ENCODE measurements around the gene NNT.

The NNT gene

DNA sequence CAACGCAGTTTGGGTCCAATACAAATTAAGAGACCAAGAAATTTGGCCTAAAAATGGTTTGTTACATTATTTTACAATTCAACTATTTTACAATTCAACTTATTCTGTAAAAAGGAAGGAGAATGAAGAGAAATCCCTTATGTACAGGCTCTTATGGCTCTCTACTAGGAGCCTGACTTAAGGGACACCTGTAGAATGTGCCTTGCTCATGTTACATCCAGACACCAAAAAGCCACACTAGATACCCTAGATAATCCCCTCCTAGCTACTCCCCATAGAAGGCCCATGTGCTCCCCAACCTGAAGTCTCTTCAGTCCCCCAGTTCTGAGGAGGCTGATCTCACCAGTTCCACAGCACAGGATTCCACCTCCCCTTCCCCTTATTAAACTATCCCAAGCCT lies 14.1 kb upstream of the NNT start:
- H3K9ac ChIP-seq (ENCODE audit: low read depth, low read length, poor library complexity, severe bottlenecking), result no peak overlapping the region
- no peaks in the 10 kb centered on the region for H3K4me1 ChIP-seq (ENCODE audit: insufficient read depth, low read length, poor library complexity, severe bottlenecking)
- H4K20me1 ChIP-seq (ENCODE audit: insufficient read depth, low read length, poor library complexity, severe bottlenecking), result no peaks in the 10 kb centered on the region
- H3K36me3 ChIP-seq (ENCODE audit: insufficient read depth, low read length), result no peaks in the 10 kb centered on the region
- no peaks in the 10 kb centered on the region for H3K9me3 ChIP-seq (ENCODE audit: insufficient read depth, low read depth, low read length)
- H3K9me2 ChIP-seq (replicated peaks; ENCODE audit: low read depth, low read length), result no peaks in the 10 kb centered on the region
- no peaks in the 10 kb centered on the region for H3K79me2 ChIP-seq (ENCODE audit: insufficient read depth, low read length)
- H3K4me3 ChIP-seq (ENCODE audit: low read length, poor library complexity, severe bottlenecking), result no peak overlapping the region
- no peaks in the 10 kb centered on the region for H3F3A ChIP-seq (ENCODE audit: low read depth)
- TF ChIP-seq, protein P1, sequence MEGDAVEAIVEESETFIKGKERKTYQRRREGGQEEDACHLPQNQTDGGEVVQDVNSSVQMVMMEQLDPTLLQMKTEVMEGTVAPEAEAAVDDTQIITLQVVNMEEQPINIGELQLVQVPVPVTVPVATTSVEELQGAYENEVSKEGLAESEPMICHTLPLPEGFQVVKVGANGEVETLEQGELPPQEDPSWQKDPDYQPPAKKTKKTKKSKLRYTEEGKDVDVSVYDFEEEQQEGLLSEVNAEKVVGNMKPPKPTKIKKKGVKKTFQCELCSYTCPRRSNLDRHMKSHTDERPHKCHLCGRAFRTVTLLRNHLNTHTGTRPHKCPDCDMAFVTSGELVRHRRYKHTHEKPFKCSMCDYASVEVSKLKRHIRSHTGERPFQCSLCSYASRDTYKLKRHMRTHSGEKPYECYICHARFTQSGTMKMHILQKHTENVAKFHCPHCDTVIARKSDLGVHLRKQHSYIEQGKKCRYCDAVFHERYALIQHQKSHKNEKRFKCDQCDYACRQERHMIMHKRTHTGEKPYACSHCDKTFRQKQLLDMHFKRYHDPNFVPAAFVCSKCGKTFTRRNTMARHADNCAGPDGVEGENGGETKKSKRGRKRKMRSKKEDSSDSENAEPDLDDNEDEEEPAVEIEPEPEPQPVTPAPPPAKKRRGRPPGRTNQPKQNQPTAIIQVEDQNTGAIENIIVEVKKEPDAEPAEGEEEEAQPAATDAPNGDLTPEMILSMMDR (conservative IDR thresholded peaks at IDR 0.05; ENCODE audit: low read length), result no peak
- no peak for TF ChIP-seq EZH2phosphoT487 (IDR thresholded peaks at IDR 0.05; ENCODE audit: borderline replicate concordance)
- H3K27me3 ChIP-seq (ENCODE audit: insufficient read depth, low read length, poor library complexity, severe bottlenecking), result no peaks in the 10 kb centered on the region
- no peak overlapping the region for H3K4me2 ChIP-seq (ENCODE audit: low read depth, low read length, poor library complexity, severe bottlenecking)
- no peak overlapping the region for H2AFZ ChIP-seq (ENCODE audit: low read length)

DNA sequence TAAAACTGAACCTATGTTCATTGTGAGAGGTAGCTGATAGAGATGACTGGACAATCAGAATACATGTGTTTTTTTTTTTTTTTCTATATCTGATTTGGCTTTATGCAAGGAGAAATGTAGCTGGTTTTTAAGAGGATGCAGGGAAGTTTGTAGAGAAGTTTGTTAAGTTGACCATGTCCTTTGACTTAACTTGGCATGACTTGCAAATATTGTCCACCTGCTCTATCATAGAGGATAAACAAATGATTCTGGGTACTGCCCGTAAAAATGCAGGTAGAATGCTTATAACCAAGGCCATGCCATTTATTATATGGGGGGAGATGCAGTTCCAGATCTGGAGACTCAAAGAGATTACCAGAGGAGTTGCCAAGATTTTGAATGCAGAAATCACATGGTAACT lies 13.7 kb upstream of the NNT start:
- no peaks in the 10 kb centered on the region for H3K9me2 ChIP-seq (replicated peaks; ENCODE audit: low read depth, low read length)
- no peaks in the 10 kb centered on the region for H3K9me3 ChIP-seq (ENCODE audit: insufficient read depth, low read depth, low read length)
- no peak for TF ChIP-seq EZH2phosphoT487 (IDR thresholded peaks at IDR 0.05; ENCODE audit: borderline replicate concordance)
- TF ChIP-seq, protein P1 (conservative IDR thresholded peaks at IDR 0.05; ENCODE audit: low read length), result no peak
- H3K36me3 ChIP-seq (ENCODE audit: insufficient read depth, low read length), result no peaks in the 10 kb centered on the region
- H3K4me2 ChIP-seq (ENCODE audit: low read depth, low read length, poor library complexity, severe bottlenecking), result no peak overlapping the region
- no peaks in the 10 kb centered on the region for H3K27me3 ChIP-seq (ENCODE audit: insufficient read depth, low read length, poor library complexity, severe bottlenecking)
- H2AFZ ChIP-seq (ENCODE audit: low read length), result no peak overlapping the region
- no peaks in the 10 kb centered on the region for H4K20me1 ChIP-seq (ENCODE audit: insufficient read depth, low read length, poor library complexity, severe bottlenecking)
- no peaks in the 10 kb centered on the region for H3K79me2 ChIP-seq (ENCODE audit: insufficient read depth, low read length)
- no peak overlapping the region for H3K4me3 ChIP-seq (ENCODE audit: low read length, poor library complexity, severe bottlenecking)
- H3F3A ChIP-seq (ENCODE audit: low read depth), result no peaks in the 10 kb centered on the region
- H3K4me1 ChIP-seq (ENCODE audit: insufficient read depth, low read length, poor library complexity, severe bottlenecking), result no peaks in the 10 kb centered on the region
- H3K9ac ChIP-seq (ENCODE audit: low read depth, low read length, poor library complexity, severe bottlenecking), result no peak overlapping the region

DNA sequence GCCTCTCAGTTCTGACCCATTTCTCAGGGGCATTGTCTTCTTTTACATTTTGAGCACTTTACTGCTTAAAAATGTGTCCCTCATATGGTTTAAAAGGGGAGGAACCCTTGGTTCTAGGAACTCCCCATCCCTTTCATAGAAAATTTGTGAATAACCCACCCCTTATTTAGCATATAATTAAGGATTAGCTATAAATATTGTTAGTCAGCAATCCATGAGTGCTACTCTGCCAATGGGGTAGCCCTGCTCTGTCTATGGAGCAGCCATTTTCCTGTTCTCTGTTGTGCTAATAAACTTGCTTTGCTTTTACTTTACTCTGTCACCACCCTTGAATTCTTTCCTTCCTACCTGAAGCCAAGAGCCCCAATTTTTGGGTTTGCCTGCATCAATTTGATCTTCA lies 12.3 kb upstream of the NNT start:
- Histone ChIP-seq H4K20me1 (ENCODE audit: insufficient read depth, low read length, poor library complexity, severe bottlenecking) (no peaks in the 10 kb centered on the region), H2AFZ (ENCODE audit: low read length) (no peak overlapping the region), H3K4me1 (ENCODE audit: insufficient read depth, low read length, poor library complexity, severe bottlenecking) (no peaks in the 10 kb centered on the region), H3K9me3 (ENCODE audit: insufficient read depth, low read depth, low read length) (no peaks in the 10 kb centered on the region), H3K9ac (ENCODE audit: low read depth, low read length, poor library complexity, severe bottlenecking) (no peak overlapping the region), H3F3A (ENCODE audit: low read depth) (no peaks in the 10 kb centered on the region), H3K27me3 (ENCODE audit: insufficient read depth, low read length, poor library complexity, severe bottlenecking) (no peaks in the 10 kb centered on the region), H3K9me2 (replicated peaks; ENCODE audit: low read depth, low read length) (no peaks in the 10 kb centered on the region), H3K4me2 (ENCODE audit: low read depth, low read length, poor library complexity, severe bottlenecking) (no peak overlapping the region), H3K79me2 (ENCODE audit: insufficient read depth, low read length) (no peaks in the 10 kb centered on the region), H3K36me3 (ENCODE audit: insufficient read depth, low read length) (no peaks in the 10 kb centered on the region), H3K4me3 (ENCODE audit: low read length, poor library complexity, severe bottlenecking) (no peak overlapping the region)
- no peak for TF ChIP-seq EZH2phosphoT487 (IDR thresholded peaks at IDR 0.05; ENCODE audit: borderline replicate concordance)
- TF ChIP-seq, protein P1 (conservative IDR thresholded peaks at IDR 0.05; ENCODE audit: low read length), result no peak

Measured in Loucy (cell line).